ENCODE data around the gene F8.

F8 gene

DNA sequence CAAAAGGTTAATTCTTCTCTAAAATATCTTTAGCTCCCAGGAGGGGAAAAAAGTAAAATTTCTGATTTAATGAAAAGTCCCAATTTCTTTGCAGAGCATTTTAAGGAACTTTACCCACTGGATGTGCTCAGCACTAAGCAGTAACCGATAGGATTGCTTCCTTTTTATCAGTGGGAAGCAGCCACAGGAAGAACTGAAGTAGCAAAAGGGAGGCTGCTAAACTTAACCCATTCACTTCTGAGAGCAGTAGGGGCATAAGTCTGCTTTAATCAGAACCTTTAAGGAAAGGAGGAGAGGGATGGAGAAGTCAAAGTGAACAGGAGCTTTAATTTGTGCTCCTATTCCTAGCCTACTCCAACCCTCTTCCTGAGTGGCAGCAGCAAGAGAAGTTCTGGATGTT, at the start of gene F8:
F8 (minus strand) TSS at position 139 of the 400 bp plus-strand sequence. CDS start 171 bp downstream, outside the sequence.
- no peak for DNase-seq (ENCODE audit: low read depth)

DNA sequence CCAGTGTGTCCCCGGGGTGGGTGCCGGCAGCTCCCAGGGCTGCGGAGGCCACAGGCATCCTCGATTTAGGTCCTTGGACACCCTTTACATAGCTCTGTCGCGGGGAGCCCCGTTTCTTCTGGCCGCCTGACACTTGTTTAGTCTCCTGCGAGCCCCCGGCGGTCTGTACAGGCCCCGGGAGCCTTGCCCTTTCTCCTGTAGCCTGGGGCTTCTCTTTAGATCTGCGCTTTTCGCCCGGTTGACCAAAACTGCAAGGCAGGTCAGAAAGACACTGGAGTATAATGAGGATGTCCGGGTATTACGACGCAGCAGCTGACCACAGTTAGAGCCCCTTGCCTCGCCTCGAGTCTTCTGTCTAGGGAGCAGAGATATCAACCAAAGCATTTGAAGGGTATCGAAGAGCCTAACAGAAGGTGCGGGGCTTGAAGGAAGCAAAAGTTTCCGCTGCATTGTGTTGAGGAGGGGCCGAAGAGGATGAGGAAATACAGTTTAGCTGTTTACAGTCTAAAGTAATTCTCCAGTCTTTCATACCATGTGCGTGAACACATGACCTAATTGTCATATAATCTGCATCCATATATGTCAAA, 49.3 kb upstream of the F8 start:
- peak; percentile 6 for DNase-seq (ENCODE audit: low read depth)

DNA sequence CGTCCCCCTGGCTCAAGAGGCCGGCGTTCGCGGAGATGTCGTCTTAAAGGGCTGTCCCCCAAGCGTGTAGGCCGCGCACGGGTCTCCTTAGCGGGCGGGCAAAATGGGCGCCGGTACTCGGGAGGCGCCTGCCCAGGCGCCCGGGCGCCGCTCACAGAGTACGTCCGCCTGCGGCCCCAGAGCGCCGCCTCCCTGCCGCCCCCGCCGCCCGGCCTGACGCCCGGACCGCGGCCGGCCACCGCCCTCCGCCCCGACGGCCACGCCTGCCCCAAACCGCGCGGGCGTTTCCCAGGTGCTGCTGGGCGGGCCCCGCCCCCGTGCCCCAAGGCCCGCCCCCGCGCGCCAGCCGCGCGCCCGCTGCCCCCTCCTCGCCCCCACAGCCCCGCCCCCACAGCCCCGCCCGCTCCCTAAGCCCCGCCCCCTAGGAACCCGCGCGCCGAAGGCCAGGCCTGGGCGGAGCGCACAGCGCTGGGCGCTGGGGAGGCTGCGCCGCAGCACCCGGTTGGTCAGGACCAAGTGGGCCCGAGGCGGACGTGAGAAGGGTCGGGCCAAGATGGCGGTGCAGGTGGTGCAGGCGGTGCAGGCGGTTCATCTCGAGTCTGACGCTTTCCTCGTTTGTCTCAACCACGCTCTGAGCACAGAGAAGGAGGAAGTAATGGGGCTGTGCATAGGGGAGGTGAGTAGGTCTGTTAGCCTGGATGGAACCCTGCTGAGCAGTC, 48.6 kb upstream of the F8 start, which contains the start of the genes BRCC3, CMC4 and MTCP1:
BRCC3 (plus strand) TSS at position 534 of the 719 bp plus-strand sequence; CDS start at position 554, 20 bp downstream.
CMC4 (minus strand) TSS at position 162 of the 719 bp plus-strand sequence. CDS start 7,113 bp downstream, outside the sequence.
MTCP1 (minus strand) TSS at position 162 of the 719 bp plus-strand sequence. CDS start 5,126 bp downstream, outside the sequence.
- peak; percentile 66 for DNase-seq (ENCODE audit: low read depth)

DNA sequence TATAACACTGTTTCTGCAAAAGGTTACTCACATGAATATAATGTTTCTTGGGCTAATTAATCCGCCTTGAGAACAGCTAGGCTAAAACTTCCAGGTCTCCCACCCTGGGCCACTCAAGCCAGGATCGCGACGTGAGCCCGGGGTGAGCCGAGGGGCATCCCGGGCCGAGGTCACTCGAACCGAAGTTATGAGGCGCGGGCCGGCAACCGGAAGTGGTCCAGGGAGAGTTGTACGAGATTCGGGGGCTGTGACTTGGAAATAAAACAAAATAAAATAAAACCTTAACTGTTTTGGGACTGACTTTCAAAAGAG, 48.1 kb upstream of the F8 start:
- no peak for DNase-seq (ENCODE audit: low read depth)

DNA sequence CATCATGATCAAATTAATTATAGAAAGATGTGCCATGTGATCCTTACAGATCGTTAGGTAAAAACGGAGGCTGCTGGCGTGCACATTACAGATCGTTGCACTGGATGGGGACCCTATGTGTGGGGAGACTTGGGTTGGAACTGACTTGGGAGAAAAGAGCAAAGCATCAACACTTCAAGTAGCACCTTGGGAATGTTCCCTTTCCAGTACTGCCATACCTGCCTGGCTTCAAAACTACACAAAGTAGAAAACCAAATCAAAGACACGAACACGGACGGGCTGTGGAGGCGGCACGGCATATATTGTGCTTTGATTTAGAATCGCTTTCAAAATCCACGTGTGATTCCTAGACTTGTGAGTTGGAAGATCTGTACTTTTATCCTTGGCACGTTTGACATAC, 47.5 kb upstream of the F8 start:
- DNase-seq (ENCODE audit: low read depth), result no peak

DNA sequence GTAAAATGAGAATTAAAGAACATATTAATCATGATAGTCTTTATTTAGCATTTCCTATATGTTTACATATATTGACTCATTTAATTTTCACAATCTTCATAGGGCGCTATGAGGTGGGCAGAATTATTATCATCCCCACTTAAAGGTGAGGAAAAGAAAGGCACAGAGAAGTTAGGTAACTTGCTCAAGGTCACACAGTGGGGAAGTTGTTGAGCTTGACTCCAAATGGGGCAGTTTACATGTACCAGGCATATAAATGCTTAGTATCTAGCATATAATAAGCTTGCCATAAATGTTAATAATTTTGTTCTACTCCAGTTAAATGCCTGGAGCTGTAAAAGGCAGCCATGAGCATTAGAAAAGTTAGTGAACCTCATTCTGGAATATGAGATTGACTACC, 46.9 kb upstream of the F8 start:
- DNase-seq (ENCODE audit: low read depth), result no peak

DNA sequence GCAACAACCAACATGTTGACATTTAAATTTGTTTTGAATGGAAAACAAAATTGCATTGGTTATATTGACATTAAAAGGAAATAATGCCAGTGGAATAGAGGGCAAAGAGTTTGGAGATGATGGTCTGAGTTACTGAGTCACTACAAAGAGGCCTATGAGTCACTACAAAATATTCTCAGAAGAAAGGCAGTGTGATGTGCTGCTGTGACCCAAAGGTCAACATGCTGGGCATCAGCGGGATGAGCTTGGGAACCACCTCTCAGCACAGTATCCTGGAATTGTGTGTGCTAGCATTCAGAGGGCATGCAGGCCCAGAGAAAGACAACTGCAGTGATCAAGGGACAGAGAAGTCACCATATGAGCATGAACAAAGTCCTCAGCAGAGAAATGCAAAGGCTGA, 45.6 kb upstream of the F8 start:
- no peak for DNase-seq (ENCODE audit: low read depth)

DNA sequence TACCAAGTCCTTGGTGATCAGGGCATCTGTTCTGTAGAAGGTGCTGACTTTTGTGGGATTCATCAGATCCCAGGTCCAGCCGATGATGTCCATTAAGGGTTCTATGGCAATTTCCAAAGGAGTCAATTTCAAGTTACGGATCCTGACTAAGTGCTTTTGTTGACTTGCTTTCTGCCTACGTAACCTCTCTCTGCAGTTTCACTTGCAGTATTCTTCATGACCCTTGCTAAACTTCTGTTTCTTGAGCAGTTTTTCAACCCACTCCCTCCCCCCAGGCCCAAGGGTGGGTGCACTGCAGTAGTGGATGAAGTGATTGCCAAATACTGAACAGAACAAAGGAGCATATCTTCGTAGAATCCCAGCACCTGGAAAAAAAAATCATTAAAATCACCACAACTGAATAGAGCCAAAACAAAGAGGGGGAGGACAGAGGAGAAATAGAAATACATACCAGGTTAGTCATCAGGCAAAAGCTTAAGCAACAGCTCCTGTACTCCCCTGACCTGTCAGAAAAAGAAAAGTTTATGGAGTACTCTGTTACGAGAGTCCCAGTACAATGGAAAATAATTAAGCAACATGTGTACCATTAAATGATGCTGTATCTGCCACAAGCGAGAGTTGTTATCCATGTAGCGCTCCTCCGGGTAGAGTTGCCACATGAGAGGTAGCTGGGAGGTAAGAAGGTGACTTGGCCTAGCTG, 42.7 kb upstream of the F8 start:
- DNase-seq (ENCODE audit: low read depth), result no peak

DNA sequence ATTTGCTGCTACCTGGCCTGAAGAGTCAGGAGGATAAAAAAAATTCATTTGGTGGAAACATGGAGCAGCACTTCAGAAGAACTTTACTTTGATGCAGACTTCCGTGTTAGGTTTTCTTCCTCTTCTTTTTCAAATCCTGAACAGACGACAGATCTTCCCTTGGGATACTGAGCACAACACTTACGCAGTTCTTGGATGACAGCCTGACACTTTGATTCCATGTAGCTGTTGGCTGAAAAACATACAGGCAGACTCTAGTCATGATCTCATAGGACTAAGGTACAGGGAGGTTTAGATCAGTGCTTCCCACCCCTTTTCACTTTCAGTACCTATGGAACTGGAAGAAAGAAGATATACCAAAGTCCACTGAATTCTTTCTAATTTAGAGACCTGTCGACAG, 39.2 kb upstream of the F8 start:
- no peak for DNase-seq (ENCODE audit: low read depth)

DNA sequence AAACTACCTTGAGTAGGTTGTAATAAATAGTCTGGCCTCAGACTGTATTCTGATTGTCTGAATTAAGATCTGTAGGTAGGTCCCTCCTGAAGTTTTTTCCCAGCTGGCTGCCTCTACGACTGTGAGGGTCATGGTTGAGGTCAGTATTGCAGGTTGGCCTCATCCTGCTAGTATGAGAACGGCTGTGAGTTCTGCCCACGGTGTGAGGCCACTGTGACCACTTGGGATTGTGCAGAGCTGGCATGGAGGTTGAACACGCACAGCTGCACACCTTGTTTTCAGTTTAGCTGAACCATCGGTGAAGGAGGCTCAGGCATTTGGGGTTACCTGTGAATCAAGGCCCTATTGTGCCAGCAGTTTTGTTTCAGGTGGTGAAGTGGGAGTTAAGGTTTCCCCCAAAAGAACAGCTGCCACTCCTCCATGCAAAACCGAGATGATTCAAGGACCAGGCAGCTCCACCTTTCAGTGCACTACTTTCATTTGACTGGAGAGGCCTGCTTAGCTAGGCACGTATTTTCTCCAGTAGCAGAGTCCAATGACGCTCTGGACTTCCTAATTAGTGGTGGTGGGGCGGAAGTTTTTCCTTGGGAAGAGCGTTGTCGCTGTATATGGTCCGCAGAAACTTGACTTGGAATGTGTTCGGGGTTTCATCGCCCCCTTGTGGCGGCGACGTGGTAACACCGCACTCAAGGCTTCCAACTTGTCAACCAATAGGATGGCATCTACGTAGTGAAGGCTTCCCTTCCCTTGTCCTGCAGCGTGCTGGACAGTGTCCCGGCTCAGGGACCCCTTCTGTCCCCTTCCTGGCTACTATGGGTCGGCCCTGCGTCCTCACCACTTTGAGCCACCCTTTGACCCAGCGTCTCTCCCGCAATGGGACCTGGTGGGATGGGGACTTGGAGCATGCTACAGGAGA, 34.6 kb upstream of the F8 start:
- peak; percentile 19 for DNase-seq (ENCODE audit: low read depth)

DNA sequence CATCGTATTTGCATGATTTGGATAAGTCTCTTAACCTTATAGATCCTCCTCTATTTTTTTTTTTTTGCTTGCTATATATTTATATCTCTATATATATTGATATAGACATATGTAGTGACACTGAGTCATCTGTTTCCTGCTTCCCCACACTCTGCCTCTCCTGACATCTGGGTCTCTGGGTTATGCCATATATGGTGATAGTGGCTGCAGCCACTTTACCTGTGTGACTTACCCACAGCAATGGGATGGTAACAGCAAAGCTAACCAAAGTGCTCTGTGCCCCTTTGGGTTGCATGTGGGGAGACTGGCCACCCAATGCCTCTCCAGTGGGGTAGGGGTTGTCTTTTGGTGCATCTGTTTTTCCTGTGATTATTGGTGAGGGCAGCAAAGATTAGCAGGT, 33.9 kb upstream of the F8 start:
- DNase-seq (ENCODE audit: low read depth), result no peak

DNA sequence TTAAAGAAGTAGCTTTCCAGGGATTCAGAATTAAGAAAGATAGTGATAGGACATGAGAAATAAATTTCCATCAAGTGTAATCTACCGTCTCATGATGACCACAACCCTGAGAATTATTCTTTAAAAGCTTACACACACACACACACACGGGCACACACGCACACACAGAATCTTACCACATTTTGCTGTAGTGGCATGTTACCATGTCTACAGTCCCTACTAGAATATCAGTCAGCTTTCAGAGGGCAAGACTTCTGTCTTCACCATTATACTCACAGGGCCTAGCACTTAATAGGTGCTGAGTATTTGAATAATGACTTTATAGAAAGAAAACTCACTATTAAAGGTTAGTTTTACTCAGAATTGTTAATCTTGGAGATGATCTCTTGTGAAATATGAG, 33.0 kb upstream of the F8 start:
- no peak for DNase-seq (ENCODE audit: low read depth)

DNA sequence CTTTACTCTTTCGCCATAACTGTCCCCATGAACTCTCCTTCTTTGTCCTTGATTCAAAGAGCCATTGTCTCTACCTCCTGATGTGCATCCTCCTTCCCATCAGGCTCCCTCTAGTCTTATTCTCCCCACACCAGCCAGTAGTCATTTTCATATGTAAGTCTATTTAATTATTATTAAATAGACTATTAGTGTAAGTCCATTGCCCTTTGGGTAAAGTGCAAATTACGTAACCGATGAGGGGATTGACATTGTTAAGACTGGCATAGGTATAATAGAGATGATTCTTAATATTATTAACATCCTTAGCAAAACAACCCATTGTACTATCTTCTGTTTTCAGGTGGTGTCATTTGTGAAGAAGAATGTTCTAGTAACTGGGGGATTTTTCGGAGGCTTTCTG, 31.7 kb upstream of the F8 start:
- DNase-seq (ENCODE audit: low read depth), result no peak

DNA sequence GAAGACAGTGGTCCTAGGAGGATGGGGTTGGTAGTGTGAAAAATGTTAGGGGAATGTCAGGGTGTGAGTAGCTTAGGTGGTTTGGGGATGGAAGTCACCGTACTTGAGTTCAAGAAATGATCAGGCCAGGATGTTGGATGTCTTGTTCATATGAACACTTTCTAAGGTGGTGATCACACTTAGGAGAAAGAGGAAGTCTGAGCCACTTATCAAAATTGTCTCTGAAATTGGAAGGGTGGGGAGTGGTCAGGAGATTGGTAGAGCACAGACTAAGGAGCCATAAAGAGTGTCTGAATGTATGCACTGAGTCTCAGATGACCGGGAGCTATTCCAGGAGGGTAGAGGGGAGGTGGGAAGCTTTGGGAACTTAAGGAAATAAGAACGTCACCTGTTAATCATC, 31.1 kb upstream of the F8 start:
- no peak for DNase-seq (ENCODE audit: low read depth)

DNA sequence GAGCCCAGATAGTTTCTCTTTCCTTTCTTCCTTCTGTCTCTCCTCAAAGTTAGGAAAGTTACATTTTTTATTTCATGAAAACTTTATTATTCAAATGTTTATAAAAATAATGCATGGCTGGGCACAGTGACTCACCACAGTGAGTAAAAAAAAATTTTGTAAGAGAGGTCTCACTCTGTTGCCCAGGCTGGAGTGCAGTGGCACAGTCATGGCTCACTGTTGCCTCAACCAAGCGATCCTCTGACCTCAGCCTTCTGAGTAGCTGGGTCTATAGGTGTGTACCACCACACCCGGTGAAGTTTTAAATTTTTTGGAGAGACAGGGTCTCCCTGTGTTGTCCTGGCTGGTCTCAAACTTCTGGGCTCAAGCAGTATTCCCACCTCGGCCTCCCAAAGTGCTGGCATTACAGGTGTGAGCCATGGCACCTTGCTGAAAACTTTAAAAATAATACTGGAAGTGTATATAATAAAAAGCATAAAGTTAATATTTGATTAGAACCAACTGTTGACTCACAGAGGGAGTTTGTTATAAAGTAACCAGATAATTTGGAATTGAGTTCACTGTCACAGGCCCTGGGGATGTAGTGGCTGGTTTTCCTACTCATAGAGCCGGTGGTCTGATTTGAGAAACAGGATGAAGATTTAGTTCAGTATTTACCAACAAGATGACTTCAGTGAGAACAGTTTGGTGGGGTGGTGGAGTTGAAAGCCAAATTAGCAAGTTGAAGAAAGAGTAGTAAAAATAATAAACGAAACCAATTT, 30.4 kb upstream of the F8 start:
- DNase-seq (ENCODE audit: low read depth), result no peak

DNA sequence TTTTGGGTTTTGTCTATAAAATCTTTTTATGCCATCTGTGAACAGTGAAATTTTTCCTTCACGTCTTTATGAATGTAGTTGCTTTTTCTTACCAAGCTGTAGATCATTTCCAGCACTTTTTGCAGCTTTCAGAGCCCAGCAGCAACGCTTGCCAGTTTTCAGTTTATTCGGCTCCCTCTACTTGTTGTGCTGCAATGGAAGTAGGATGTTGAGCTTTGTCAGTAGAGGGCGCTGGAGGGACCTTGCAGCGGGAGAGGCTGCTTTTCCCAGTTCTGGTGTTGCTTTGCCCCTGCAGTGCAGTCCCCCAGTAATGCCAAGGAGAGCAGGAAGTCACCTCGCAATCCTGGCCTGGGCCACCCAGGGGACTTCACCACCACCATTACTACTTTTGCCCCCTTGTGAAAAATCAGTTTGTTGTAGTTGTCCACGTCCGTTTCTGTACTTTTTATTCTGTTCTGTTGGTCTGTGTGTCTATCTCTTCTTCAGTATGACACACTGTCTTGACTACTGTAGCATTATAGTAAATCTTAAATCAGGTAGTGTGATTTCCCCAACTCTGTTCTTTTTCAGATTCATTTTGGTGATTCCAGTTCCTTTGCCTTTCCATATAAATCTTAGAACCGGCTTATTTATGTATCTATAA, 26.6 kb upstream of the F8 start:
- DNase-seq (ENCODE audit: low read depth), result peak; percentile 7

DNA sequence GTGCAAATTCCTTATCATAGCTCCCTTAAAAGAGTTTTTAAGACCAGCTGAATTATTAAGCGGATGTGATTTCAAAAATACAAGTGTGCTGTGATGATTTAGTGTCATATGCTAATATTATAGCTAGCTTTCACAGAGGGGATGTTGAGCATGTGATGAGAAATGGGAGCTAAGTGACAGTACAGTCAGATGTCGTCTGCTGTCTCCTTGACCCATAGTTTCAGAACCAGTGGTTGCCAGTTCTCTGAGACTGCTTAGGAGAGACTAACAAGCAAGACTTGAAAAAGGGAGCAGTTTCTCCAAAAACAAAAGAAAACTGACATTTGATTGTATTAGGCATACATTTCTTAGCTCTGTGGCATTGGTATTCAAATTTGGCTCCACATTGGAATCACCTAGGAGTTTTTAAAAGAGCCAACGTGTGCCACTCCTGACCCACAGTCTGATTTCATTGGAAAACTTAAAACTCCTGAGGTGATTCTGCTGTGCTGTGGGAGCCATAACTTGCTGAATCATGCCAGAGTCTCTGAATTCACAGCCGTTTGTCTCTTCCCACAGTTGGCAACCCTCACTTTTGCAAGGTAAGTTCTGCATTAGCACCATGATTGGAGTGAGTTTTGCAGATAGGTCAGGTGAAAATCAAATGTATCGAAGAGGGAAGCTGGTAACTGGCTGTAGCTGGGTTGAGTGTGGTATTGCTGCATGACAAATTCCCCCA, 24.4 kb upstream of the F8 start:
- DNase-seq (ENCODE audit: low read depth), result no peak

DNA sequence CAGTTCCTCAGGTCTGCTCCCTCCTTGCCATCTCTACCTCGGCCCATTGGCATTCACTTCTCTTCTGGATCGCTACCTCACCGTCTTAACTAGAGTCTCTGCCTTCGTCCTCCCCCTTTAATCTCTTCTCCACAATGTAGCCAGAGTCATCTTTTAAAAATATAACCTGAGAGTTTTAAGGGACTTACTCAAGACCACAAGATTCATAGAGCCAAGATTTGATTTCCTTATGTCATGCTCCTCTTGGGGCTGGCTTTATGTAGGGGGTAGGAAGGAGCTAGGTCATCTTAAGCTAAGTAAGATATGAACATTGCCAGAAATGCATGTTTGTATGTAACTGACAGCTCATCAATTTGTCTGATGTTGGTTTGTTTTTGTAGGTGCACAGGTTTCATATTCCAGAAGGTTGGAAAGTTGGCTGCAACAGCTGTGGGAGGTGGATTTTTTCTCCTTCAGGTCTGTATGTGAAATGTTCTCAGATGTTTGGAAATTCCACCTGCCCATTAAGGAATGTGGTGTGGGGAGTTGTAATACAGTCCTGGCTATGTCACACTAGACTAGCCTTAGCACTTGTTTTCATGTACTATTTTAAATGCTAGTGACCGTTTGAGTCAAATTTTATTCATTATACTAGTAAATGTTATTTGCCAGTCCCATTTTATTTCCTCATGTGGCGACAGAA, 23.7 kb upstream of the F8 start:
- no peak for DNase-seq (ENCODE audit: low read depth)

DNA sequence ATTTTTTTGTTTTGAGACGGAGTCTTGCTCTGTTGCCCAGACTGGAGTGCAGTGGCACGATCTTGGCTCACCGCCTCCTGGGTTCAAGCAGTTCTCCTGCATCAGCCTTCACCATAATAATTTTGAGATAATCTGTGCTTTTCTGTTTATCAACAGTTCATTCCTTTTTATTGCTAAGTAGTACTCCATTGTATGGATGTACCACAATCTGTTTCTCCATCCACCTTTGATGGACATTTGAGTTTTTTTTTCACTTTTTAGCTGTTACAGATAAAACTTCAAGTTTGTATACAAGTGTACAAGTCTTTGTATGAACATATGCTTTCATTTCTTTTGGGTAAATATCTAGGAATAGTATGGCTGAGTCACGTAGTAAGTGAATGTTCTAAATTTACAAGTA, 13.2 kb upstream of the F8 start:
- no peak for DNase-seq (ENCODE audit: low read depth)

DNA sequence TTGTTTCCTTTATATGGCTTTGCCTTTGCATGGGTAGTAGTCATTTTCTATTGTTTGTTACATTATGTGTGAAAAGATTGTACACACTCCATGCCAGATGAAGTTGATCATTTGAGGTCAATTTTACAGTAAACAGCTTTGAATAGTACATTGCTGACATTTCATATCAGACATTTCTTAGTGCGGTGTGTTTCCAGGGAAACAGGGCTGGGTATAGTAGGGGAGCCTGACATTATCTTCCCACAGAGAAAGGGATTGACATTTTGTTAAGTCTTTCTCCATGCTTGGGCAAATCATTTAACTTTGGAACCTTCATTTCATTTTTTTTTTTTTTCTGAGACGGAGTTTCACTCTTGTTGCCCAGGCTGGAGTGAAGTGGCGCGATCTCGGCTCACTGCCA, 9.1 kb upstream of the F8 start:
- DNase-seq (ENCODE audit: low read depth), result no peak
